MM.1S (cell line): Measurements from ENCODE around the gene GTF3C5.

Experiments
- DNase-seq: peaks from one replicate; pipeline ENCODE4 v3.0.0-alpha.2; 2015
- H2AFZ ChIP-seq: fragments of 300-600 bp; sonication (generic); 2 replicates; pipeline ENCODE4 v1.6.0; 2016; ENCODE audit warnings: antibody characterized with exemption, low read length
- H3F3A ChIP-seq: fragments of 300-600 bp; sonication (generic); 2 replicates; pipeline ENCODE4 v1.6.1; 2016; ENCODE audit warnings: mild to moderate bottlenecking, antibody characterized with exemption, low read length, moderate library complexity, mixed read lengths; ENCODE audit not compliant: insufficient read depth
- H3K27ac ChIP-seq: fragments of 300-600 bp; sonication (generic); 2 replicates; pipeline ENCODE4 v1.5.1; 2016; ENCODE audit warnings: mild to moderate bottlenecking, low read length
- H3K27me3 ChIP-seq: fragments of 300-600 bp; sonication (generic); replicated peaks from 2 replicates; pipeline ENCODE4 v1.6.0; 2016; ENCODE audit warnings: low read length; ENCODE audit not compliant: insufficient read depth
- H3K36me3 ChIP-seq: fragments of 300-600 bp; sonication (generic); replicated peaks from 2 replicates; pipeline ENCODE4 v1.6.1; 2016; ENCODE audit warnings: mild to moderate bottlenecking, low read length, mixed read lengths; ENCODE audit not compliant: insufficient read depth
- H3K4me1 ChIP-seq: fragments of 300-600 bp; sonication (generic); 2 replicates; pipeline ENCODE4 v1.6.1; 2016; ENCODE audit warnings: low read length, mixed read lengths
- H3K4me2 ChIP-seq: fragments of 300-600 bp; sonication (generic); 2 replicates; pipeline ENCODE4 v1.6.0; 2016; ENCODE audit warnings: low read depth, low read length
- H3K4me3 ChIP-seq: fragments of 300-600 bp; sonication (generic); 2 replicates; pipeline ENCODE4 v1.5.1; 2016; ENCODE audit warnings: low read length, mixed read lengths
- H3K79me2 ChIP-seq: fragments of 300-600 bp; sonication (generic); 2 replicates; pipeline ENCODE4 v1.6.1; 2016; ENCODE audit warnings: mixed run types, low read length, mixed read lengths
- H3K9ac ChIP-seq: fragments of 300-600 bp; sonication (generic); 2 replicates; pipeline ENCODE4 v1.6.1; 2016; ENCODE audit warnings: low read length, mixed read lengths
- H3K9me2 ChIP-seq: fragments of 300-600 bp; sonication (generic); replicated peaks from 2 replicates; pipeline ENCODE4 v1.6.1; 2016; ENCODE audit warnings: mild to moderate bottlenecking, low read length, mixed read lengths; ENCODE audit not compliant: insufficient read depth
- H3K9me3 ChIP-seq: fragments of 300-600 bp; sonication (generic); replicated peaks from 2 replicates; pipeline ENCODE4 v1.6.1; 2016; ENCODE audit warnings: mild to moderate bottlenecking, low read length, mixed read lengths; ENCODE audit not compliant: insufficient read depth
- H4K20me1 ChIP-seq: fragments of 300-600 bp; sonication (generic); 2 replicates; pipeline ENCODE4 v1.6.1; 2016; ENCODE audit warnings: mild to moderate bottlenecking, low read length, moderate library complexity, mixed read lengths; ENCODE audit not compliant: insufficient read depth
- EZH2 ChIP-seq: fragments of 300-600 bp; sonication (generic); optimal IDR thresholded peaks from 2 replicates; pipeline ENCODE3; 2017; ENCODE audit warnings: low read depth, mild to moderate bottlenecking, antibody characterized with exemption, low read length, mixed read lengths
- EZH2phosphoT487 ChIP-seq: fragments of 300-600 bp; sonication (generic); IDR thresholded peaks from 2 replicates; pipeline ENCODE4 v1.6.1; 2018; ENCODE audit warnings: antibody characterized with exemption, low read length
- TF ChIP-seq, protein P1 (sequence below): fragments of 300-600 bp; sonication (generic); IDR thresholded peaks from 2 replicates; pipeline ENCODE4 v1.5.1; 2016; ENCODE audit warnings: antibody characterized with exemption, low read length, mixed read lengths

Gene GTF3C5

DNA sequence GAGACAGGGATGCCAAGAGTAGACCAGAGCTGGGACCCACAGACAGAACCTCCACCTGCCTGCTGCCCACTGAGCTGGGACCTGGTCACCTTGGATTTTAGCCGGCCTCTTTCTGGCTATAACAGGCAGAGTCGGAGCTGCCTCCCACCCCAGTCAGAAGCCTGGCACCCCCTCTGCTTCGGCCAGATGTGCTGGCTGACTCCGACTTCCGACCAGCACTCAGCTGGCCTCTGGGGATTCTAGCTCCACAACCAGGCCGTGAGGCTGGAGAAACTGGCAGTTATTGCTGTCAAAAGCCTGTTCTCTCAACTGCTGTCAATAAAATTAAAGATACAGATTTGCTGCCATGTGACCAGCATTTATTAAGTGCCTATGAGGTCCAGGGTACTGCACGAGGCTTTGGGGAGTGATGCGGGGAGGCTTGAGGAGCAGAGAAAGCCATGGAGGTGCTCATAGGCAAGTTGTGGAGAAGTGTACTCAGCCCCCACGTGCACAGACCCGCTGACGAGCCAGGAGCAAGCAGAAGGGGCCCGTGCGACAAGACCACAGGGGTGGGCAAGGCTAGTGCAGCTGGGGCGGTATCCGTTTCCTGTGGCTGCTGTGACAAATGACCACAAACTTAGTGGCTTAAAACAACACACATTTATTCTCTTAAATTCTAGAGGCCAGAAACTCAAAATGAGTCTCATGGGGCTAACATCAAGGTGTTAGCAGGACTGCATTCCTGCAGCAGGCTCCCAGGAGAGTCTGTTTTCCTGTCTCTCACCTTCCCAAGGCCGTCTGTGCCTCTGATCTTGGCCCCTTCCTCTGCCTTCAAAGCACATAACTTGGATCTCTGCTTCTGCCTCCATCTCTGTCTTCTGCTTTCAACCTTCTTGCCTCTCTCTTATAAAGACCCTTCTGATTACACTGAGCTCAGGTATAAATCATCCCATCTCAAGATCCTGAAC is 39.2 kb upstream of the GTF3C5 start:
- no peaks in the 10 kb centered on the region for H3K79me2 ChIP-seq

DNA sequence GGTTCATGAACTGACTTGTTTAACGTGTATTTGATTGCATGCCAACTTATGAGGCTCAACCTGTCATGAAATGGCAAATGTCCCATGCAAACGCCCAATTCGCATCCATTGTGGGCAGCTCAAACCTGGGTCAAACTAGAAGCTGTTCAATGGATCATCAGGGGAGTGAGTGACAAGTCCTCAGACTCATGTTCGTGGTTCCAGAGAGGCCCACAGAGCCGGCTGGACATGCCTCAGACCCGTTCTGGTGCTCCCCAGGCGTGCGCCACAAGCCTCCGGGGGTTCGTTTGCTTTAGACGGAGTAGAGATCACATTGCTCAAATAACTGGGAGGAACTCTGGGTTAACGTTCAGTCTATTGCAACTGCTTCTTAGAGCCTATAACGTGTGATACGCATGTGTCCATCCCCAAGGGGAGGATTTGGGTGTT is 37.3 kb upstream of the GTF3C5 start:
- Histone ChIP-seq H3K36me3 (no peaks in the 10 kb centered on the region), H3K4me2 (no peak overlapping the region), H3K9me2 (no peaks in the 10 kb centered on the region), H3K4me3 (no peak overlapping the region), H3K4me1 (no peaks in the 10 kb centered on the region), H3F3A (no peaks in the 10 kb centered on the region), H3K9me3 (no peaks in the 10 kb centered on the region), H3K27ac (no peak overlapping the region), H2AFZ (no peak overlapping the region), H3K9ac (no peak overlapping the region), H4K20me1 (no peaks in the 10 kb centered on the region), H3K79me2 (no peaks in the 10 kb centered on the region), H3K27me3 (peaks cover 98% of the 10 kb centered on the region)
- TF ChIP-seq, protein P1, sequence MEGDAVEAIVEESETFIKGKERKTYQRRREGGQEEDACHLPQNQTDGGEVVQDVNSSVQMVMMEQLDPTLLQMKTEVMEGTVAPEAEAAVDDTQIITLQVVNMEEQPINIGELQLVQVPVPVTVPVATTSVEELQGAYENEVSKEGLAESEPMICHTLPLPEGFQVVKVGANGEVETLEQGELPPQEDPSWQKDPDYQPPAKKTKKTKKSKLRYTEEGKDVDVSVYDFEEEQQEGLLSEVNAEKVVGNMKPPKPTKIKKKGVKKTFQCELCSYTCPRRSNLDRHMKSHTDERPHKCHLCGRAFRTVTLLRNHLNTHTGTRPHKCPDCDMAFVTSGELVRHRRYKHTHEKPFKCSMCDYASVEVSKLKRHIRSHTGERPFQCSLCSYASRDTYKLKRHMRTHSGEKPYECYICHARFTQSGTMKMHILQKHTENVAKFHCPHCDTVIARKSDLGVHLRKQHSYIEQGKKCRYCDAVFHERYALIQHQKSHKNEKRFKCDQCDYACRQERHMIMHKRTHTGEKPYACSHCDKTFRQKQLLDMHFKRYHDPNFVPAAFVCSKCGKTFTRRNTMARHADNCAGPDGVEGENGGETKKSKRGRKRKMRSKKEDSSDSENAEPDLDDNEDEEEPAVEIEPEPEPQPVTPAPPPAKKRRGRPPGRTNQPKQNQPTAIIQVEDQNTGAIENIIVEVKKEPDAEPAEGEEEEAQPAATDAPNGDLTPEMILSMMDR: no peak
- TF ChIP-seq EZH2phosphoT487 (no peak), EZH2 (no peak)
- DNase-seq: no peak

More for the DNA sequence above, 39.2 kb upstream of the GTF3C5 start:
- Histone ChIP-seq H3K9ac (no peak overlapping the region), H3K4me3 (no peak overlapping the region), H3K36me3 (no peaks in the 10 kb centered on the region), H4K20me1 (no peaks in the 10 kb centered on the region), H3K9me2 (no peaks in the 10 kb centered on the region), H3F3A (no peaks in the 10 kb centered on the region), H3K27ac (no peak overlapping the region), H3K27me3 (peaks cover 100% of the 10 kb centered on the region), H2AFZ (no peak overlapping the region), H3K9me3 (no peaks in the 10 kb centered on the region), H3K4me2 (no peak overlapping the region), H3K4me1 (no peaks in the 10 kb centered on the region)
- TF ChIP-seq, protein P1: no peak
- no peak for TF ChIP-seq EZH2phosphoT487
- no peak for TF ChIP-seq EZH2
- DNase-seq: no peak

DNA sequence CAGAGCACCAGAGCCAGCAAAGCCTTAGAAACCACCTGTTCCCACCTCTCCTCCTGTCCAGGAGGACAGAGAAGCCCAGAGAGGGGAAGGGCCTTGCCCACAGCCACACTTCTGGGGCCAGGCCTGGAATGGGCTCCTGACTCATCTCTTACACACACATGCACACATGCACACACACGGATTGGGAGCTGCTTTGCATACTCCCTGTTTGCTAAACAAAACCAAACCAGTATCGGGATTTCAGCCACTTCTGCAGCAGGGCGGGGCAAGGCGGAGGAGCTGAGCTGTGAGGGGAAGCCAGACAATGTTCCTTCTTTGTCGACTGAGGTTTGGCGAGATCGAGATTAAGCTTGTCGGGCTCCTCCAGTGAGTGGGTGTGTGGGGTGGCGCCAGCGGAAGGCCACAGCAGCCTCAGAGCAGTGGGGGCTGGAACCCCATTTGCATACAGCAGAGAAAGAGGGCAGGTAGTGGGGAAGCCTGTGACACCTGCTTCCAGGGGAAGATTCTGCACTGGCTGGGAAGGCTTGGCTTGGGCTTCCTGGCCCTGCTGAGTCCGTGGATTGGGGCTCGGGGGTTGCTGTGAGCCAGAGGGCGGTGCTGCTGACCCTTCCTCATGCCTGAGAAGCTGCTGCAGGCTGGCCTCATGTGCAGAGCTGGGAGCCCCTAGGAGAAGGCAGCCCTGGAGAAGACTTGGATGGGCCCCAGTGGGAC is 36.2 kb upstream of the GTF3C5 start:
- TF ChIP-seq, protein P1: no peak
- TF ChIP-seq EZH2 (no peak), EZH2phosphoT487 (no peak)
- Histone ChIP-seq H3K9me2 (no peaks in the 10 kb centered on the region), H4K20me1 (no peaks in the 10 kb centered on the region), H3K79me2 (no peaks in the 10 kb centered on the region), H3F3A (no peaks in the 10 kb centered on the region), H2AFZ (no peak overlapping the region), H3K27ac (no peak overlapping the region), H3K36me3 (no peaks in the 10 kb centered on the region), H3K4me2 (peak overlapping the region; percentile 6; the same call in 1 of the 2 replicates), H3K4me1 (no peaks in the 10 kb centered on the region), H3K4me3 (no peak overlapping the region), H3K27me3 (peaks cover 98% of the 10 kb centered on the region), H3K9me3 (no peaks in the 10 kb centered on the region), H3K9ac (no peak overlapping the region)
- no peak for DNase-seq
